ENCODE results near the gene L3MBTL2.

L3MBTL2 gene

DNA sequence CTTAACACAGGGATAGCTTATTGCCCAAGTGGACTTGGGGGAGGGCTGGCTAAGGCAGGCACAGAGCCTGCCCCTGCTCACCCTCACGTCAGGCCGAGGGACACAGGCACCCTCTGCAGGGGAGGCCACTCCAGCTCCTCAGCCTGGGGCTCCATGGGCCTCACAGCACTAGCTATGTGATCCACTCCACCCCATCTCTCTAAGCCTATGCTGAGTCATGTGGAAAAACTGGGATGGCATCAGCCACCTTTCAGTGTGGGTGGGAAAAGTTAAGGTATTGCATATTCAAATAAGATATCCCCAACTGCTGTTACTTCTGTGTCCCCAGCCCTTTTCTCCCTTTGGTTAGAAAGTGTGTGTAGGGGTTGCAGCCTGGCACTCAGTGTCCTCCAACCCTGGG, 58.6 kb downstream of the L3MBTL2 start:
- DNase-seq (ENCODE audit: low read depth, low spot score) = no peak
- H3K4me3 ChIP-seq = no peak overlapping the region
- H3K9me3 ChIP-seq (ENCODE audit: low read depth, low read length) = no peaks in the 10 kb centered on the region
- no peak overlapping the region for H3K9ac ChIP-seq (ENCODE audit: insufficient read length)
- no peak overlapping the region for H3K27ac ChIP-seq
- TF ChIP-seq POLR2AphosphoS5 (IDR thresholded peaks at IDR 0.05; ENCODE audit: borderline replicate concordance, low read depth, low read length) (no peak), EZH2 (IDR thresholded peaks at IDR 0.05) (no peak), FOXP2 (optimal IDR thresholded peaks at IDR 0.05; ENCODE audit: control extremely low read depth, extremely low read length, insufficient read depth) (no peak)
- H3K36me3 ChIP-seq (ENCODE audit: insufficient read depth, low read length) = peaks cover 89% of the 10 kb centered on the region

DNA sequence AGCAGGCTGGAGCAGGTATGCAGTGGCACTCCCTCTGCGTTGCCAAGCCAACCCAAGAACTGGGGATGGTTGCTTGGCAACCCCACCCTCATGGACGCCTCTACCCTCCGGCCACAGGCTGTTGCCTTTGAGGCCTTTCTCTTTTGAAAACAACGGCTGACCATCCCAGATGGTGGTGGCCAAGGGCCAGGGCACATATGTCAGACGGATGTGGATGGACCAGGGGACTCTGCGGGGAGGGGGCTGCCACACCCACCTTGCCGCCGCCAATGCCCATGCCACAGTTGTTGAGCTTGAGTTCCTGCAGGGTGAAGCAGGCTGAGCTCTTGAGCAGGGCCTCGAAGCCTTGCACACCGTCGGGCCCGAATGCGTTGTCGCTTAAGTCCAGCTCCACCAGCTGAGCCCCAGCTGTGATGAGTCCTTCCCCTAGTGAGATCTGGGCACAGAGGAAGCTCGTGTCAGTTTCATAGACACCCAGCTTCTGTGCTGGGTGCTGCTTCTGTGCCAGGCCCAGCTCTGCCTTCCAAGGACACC, 59.4 kb downstream of the L3MBTL2 start:
- DNase-seq (ENCODE audit: low read depth, low spot score) = no peak
- Histone ChIP-seq H3K27ac (no peak overlapping the region), H3K9ac (ENCODE audit: insufficient read length) (no peak overlapping the region), H3K9me3 (ENCODE audit: low read depth, low read length) (no peaks in the 10 kb centered on the region), H3K36me3 (ENCODE audit: insufficient read depth, low read length) (peaks cover 89% of the 10 kb centered on the region), H3K4me3 (no peak overlapping the region)
- TF ChIP-seq EZH2 (IDR thresholded peaks at IDR 0.05) = no peak
- TF ChIP-seq POLR2AphosphoS5 (IDR thresholded peaks at IDR 0.05; ENCODE audit: borderline replicate concordance, low read depth, low read length) = no peak
- no peak for TF ChIP-seq FOXP2 (optimal IDR thresholded peaks at IDR 0.05; ENCODE audit: control extremely low read depth, extremely low read length, insufficient read depth)

DNA sequence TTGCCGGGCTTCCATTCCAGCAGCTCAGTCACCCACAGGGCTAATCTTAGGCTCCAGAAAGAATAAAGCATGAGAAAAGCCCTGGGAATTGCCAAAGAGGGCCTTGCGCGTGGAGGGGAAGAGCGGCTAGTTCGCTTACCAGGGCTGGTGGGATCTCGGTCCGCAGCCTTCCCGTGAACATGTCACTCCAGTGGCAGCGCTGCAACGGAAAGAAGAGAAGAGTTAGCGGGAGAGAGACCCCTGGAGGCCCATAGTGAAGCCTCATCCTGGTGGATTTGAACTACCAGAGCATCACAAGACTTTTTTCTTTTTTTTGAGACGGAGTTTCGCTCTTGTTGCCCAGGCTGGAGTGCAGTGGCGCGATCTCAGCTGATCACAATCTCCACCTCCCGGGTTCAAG, 62.8 kb downstream of the L3MBTL2 start:
- no peak for TF ChIP-seq EZH2 (IDR thresholded peaks at IDR 0.05)
- no peak for TF ChIP-seq FOXP2 (optimal IDR thresholded peaks at IDR 0.05; ENCODE audit: control extremely low read depth, extremely low read length, insufficient read depth)
- TF ChIP-seq POLR2AphosphoS5 (IDR thresholded peaks at IDR 0.05; ENCODE audit: borderline replicate concordance, low read depth, low read length) = no peak
- H3K4me3 ChIP-seq = no peak overlapping the region
- H3K9me3 ChIP-seq (ENCODE audit: low read depth, low read length) = no peaks in the 10 kb centered on the region
- peaks cover 78% of the 10 kb centered on the region for H3K36me3 ChIP-seq (ENCODE audit: insufficient read depth, low read length)
- no peak overlapping the region for H3K27ac ChIP-seq
- no peak overlapping the region for H3K9ac ChIP-seq (ENCODE audit: insufficient read length)
- DNase-seq (ENCODE audit: low read depth, low spot score) = no peak

DNA sequence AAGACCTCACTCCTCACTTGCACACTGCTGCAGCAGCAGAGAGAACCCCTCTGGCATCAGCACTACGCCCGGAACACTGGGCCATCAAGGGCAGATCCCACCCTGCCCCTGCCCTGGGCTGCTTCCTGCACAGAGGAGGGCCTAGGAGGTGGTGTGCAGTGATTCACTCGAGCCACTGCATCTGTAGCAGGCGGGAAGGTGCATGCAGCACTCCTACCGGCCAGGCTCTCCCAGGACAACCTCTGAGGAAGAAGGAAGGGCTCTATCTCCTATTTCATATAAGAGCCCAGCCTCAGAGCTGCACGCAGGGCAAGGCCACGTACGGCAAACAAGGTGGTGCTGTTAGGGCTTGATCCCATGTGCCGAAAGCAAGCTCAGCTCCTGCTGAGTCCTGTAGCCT, 66.7 kb downstream of the L3MBTL2 start:
- Histone ChIP-seq H3K9me3 (ENCODE audit: low read depth, low read length) (no peaks in the 10 kb centered on the region), H3K36me3 (ENCODE audit: insufficient read depth, low read length) (peaks cover 84% of the 10 kb centered on the region)

DNA sequence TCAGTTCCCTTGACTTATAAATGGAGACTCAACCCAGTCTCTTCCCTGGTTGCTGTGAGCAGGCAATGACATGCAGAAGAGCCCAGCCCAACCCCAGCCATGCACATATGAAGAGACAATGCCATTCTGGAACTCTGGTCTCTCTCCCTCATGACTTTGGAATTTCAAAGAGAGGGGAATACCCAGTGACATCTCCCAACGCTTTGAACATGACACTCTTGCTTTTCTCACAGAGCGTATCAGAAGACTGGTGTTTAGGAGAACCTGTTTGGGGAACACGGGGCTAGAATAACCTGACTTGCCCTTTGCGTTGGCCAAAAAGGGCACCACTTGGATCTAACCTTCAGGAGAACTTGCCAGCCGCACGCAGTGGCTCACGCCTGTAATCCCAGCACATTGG, 68.0 kb downstream of the L3MBTL2 start:
- H3K27ac ChIP-seq = no peak overlapping the region
- no peak overlapping the region for H3K4me3 ChIP-seq
- H3K9ac ChIP-seq (ENCODE audit: insufficient read length) = no peak overlapping the region
- H3K9me3 ChIP-seq (ENCODE audit: low read depth, low read length) = no peaks in the 10 kb centered on the region
- H3K36me3 ChIP-seq (ENCODE audit: insufficient read depth, low read length) = peaks cover 83% of the 10 kb centered on the region
- DNase-seq (ENCODE audit: low read depth, low spot score) = no peak
- TF ChIP-seq FOXP2 (optimal IDR thresholded peaks at IDR 0.05; ENCODE audit: control extremely low read depth, extremely low read length, insufficient read depth) = no peak
- no peak for TF ChIP-seq EZH2 (IDR thresholded peaks at IDR 0.05)

More for the DNA sequence above, 66.7 kb downstream of the L3MBTL2 start:
- Histone ChIP-seq H3K27ac (no peak overlapping the region), H3K9ac (ENCODE audit: insufficient read length) (no peak overlapping the region), H3K4me3 (no peak overlapping the region)
- no peak for DNase-seq (ENCODE audit: low read depth, low spot score)
- TF ChIP-seq FOXP2 (optimal IDR thresholded peaks at IDR 0.05; ENCODE audit: control extremely low read depth, extremely low read length, insufficient read depth) = no peak
- no peak for TF ChIP-seq EZH2 (IDR thresholded peaks at IDR 0.05)
- TF ChIP-seq POLR2AphosphoS5 (IDR thresholded peaks at IDR 0.05; ENCODE audit: borderline replicate concordance, low read depth, low read length) = no peak

DNA sequence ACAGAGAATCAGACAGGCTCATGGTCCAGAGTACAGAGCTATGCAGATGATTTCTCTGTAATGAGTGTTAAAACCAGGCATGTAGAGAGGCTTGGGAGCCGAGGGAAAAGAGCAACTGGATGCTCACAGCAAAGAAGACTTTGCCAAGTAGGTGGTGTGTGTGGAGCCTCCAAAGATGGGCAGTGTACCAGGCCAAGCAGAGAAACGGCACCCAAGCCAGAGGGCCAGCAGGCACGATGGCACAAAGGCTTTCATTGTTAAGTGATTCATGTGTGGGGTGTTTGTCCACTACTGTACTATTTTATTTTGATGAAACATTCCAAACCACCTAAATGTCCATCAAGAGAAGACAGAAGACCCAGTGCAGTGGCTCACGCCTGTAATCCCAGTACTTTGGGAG, 69.7 kb downstream of the L3MBTL2 start:
- Histone ChIP-seq H3K9ac (ENCODE audit: insufficient read length) (no peak overlapping the region), H3K4me3 (no peak overlapping the region), H3K27ac (no peak overlapping the region), H3K9me3 (ENCODE audit: low read depth, low read length) (no peaks in the 10 kb centered on the region), H3K36me3 (ENCODE audit: insufficient read depth, low read length) (peaks cover 84% of the 10 kb centered on the region)
- TF ChIP-seq POLR2AphosphoS5 (IDR thresholded peaks at IDR 0.05; ENCODE audit: borderline replicate concordance, low read depth, low read length) (no peak), FOXP2 (optimal IDR thresholded peaks at IDR 0.05; ENCODE audit: control extremely low read depth, extremely low read length, insufficient read depth) (no peak), EZH2 (IDR thresholded peaks at IDR 0.05) (no peak)
- no peak for DNase-seq (ENCODE audit: low read depth, low spot score)

DNA sequence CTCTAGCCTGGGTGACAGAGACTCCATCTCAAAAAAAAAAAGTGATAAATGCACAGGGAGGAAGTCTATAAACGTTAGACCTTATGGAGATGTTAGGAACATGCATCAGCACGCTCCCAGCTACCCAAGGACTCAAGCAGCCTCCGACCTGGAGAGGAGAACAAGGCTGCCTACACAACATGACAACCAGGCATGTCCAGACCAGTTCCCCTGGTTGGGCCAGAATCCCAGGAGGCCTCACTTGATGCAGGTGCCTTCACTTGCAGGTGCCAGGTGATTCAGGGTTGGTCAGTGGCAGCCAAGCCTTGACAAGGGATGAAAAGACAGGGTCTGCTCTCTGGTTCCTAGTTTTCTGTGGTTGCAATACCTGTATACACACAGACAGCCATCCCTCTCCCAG, 75.0 kb downstream of the L3MBTL2 start:
- H3K36me3 ChIP-seq (ENCODE audit: insufficient read depth, low read length) = peaks cover 90% of the 10 kb centered on the region
- H3K9ac ChIP-seq (ENCODE audit: insufficient read length) = no peak overlapping the region

DNA sequence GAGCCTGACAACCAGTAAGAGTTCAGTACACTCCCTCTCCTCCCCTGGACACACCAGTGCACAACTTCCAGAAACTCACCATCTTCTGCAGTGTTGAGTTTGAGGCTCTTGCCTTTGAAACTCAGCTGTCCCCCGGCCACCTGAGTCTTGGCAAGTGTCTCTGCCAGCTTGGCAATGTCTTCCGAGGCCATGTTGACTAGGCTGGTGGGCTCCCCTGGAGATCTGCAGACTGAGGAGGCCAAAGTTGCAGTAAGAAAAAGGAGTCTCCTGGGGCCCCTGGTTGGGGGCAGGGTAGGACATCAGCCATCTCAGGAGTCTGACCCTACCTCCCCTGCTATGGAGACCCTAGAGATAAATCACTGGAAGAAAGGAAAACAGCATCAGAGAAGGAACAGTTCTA, 75.7 kb downstream of the L3MBTL2 start:
- no peak for TF ChIP-seq EZH2 (IDR thresholded peaks at IDR 0.05)
- no peak for TF ChIP-seq FOXP2 (optimal IDR thresholded peaks at IDR 0.05; ENCODE audit: control extremely low read depth, extremely low read length, insufficient read depth)
- Histone ChIP-seq H3K9ac (ENCODE audit: insufficient read length) (no peak overlapping the region), H3K4me3 (no peak overlapping the region), H3K9me3 (ENCODE audit: low read depth, low read length) (no peaks in the 10 kb centered on the region), H3K36me3 (ENCODE audit: insufficient read depth, low read length) (peaks cover 82% of the 10 kb centered on the region), H3K27ac (no peak overlapping the region)
- no peak for DNase-seq (ENCODE audit: low read depth, low spot score)

More for the DNA sequence above, 75.0 kb downstream of the L3MBTL2 start:
- H3K27ac ChIP-seq = no peak overlapping the region
- no peaks in the 10 kb centered on the region for H3K9me3 ChIP-seq (ENCODE audit: low read depth, low read length)
- H3K4me3 ChIP-seq = no peak overlapping the region
- TF ChIP-seq FOXP2 (optimal IDR thresholded peaks at IDR 0.05; ENCODE audit: control extremely low read depth, extremely low read length, insufficient read depth) = no peak
- no peak for TF ChIP-seq POLR2AphosphoS5 (IDR thresholded peaks at IDR 0.05; ENCODE audit: borderline replicate concordance, low read depth, low read length)
- TF ChIP-seq EZH2 (IDR thresholded peaks at IDR 0.05) = no peak
- DNase-seq (ENCODE audit: low read depth, low spot score) = no peak

Measured in SK-N-MC (cell line).